Loucy (cell line): ENCODE results near the gene DPP8.

ENCODE experiments used
- CTCF ChIP-seq: fragments of 200-600 bp; sonication (generic); conservative IDR thresholded peaks from 2 replicates; pipeline ENCODE4 v1.5.1; 2014; ENCODE audit warnings: mild to moderate bottlenecking, antibody characterized with exemption, low read length
- EZH2phosphoT487 ChIP-seq: fragments of 200-600 bp; IDR thresholded peaks from 2 replicates; pipeline ENCODE4 v1.6.1; 2018; ENCODE audit warnings: antibody characterized with exemption, mild to moderate bottlenecking, moderate library complexity, borderline replicate concordance

GRCh38 chr15:65484876-65485275 is 32.6 kb downstream of the DPP8 start:
- TF ChIP-seq CTCF (no peak), EZH2phosphoT487 (no peak)
